Left ventricle myocardium inferior (tissue), 1 donor: Measurements from ENCODE around the gene CACTIN. TPM values are rescaled to one million over a fixed set of nuclear protein-coding genes. Genes with fewer than 3 reads are reported as not detected.
"Not testable (repeated sequence)": the region's sequence is repeated elsewhere in the genome, so short reads cannot be mapped to it uniquely, and the experiment has no call there.

Experiments
- DNase-seq: peaks from one replicate; pipeline ENCODE4 v3.0.0-alpha.2; 2020
- H3K27ac ChIP-seq: fragments of 200-600 bp; replicated peaks from 2 replicates; pipeline ENCODE4 v1.8.0; 2021
- H3K27me3 ChIP-seq: fragments of 200-600 bp; 2 replicates; pipeline ENCODE4 v1.8.0; 2021; ENCODE audit warnings: low read depth
- H3K36me3 ChIP-seq: fragments of 200-600 bp; 2 replicates; pipeline ENCODE4 v1.8.0; 2021
- H3K4me1 ChIP-seq: fragments of 200-600 bp; 2 replicates; pipeline ENCODE4 v1.8.0; 2021
- H3K4me3 ChIP-seq: fragments of 200-600 bp; 2 replicates; pipeline ENCODE4 v1.8.0; 2021; ENCODE audit warnings: mild to moderate bottlenecking, moderate library complexity
- H3K9me3 ChIP-seq: fragments of 200-600 bp; replicated peaks from 2 replicates; pipeline ENCODE4 v1.8.0; 2021
- intact Hi-C: fragments of 100-400 bp; cut with micrococcal nuclease; formaldehyde crosslinking; loops from one replicate; pipeline ENCODE4 v1.11.0; 2022
- total RNA-seq: library from RNA; stranded (reverse); fragmentation: NEBNext Ultra II Directional; extraction: Animal tissue kit (Norgen Biotek cat#: 25700); gene quantifications from one replicate; pipeline ENCODE4 v1.2.1, GENCODE V29; 2021
- TF ChIP-seq, protein P1 (sequence below): fragments of 200-600 bp; IDR thresholded peaks from 2 replicates; pipeline ENCODE4 v1.8.0; 2021; ENCODE audit warnings: antibody characterized with exemption, mild to moderate bottlenecking, borderline replicate concordance
- donor health status: DM: no; HTN: yes; CAD: no; lungs with severe emphysema.

CACTIN gene
- total RNA-seq, 1 donor from 2014 or later, result 14.5 TPM

GRCh38 chr19:3634496-3635045, 8.0 kb upstream of the CACTIN start:
- Histone ChIP-seq H3K36me3 (peaks cover 57% of the 10 kb centered on the region), H3K27me3 (no peaks in the 10 kb centered on the region), H3K9me3 (no peaks in the 10 kb centered on the region), H3K4me3 (no peak overlapping the region), H3K4me1 (no peaks in the 10 kb centered on the region), H3K27ac (no peak overlapping the region)
- TF ChIP-seq, protein P1, sequence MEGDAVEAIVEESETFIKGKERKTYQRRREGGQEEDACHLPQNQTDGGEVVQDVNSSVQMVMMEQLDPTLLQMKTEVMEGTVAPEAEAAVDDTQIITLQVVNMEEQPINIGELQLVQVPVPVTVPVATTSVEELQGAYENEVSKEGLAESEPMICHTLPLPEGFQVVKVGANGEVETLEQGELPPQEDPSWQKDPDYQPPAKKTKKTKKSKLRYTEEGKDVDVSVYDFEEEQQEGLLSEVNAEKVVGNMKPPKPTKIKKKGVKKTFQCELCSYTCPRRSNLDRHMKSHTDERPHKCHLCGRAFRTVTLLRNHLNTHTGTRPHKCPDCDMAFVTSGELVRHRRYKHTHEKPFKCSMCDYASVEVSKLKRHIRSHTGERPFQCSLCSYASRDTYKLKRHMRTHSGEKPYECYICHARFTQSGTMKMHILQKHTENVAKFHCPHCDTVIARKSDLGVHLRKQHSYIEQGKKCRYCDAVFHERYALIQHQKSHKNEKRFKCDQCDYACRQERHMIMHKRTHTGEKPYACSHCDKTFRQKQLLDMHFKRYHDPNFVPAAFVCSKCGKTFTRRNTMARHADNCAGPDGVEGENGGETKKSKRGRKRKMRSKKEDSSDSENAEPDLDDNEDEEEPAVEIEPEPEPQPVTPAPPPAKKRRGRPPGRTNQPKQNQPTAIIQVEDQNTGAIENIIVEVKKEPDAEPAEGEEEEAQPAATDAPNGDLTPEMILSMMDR, result no peak
- intact Hi-C loops, result no loop called here
- DNase-seq, result no peak

DNA sequence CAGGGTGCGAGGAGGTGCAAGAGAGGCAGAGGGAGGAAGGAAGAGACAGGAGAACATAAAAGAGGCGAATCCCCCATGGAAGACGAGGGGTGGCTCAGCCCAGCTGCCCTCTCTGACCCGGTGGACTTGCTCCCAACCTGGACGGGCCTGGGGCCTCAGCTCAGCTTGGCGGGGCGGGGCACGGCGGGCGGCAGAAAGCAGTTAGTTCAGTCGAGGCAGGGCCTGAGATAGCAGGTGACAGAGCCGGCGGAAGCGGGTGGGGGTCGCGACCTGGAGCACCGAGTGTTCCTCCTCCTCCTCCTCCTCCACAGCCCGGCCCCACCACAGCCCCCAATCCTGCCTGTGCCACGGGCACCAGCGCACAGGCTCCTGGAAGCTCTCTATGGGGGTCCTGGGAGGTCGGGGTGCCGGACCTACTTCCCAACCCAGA, 7.0 kb upstream of the CACTIN start:
- Histone ChIP-seq H3K4me1 (no peaks in the 10 kb centered on the region), H3K4me3 (no peak overlapping the region), H3K27me3 (no peaks in the 10 kb centered on the region), H3K27ac (no peak overlapping the region), H3K36me3 (peaks cover 47% of the 10 kb centered on the region), H3K9me3 (no peaks in the 10 kb centered on the region)
- DNase-seq, result no peak
- intact Hi-C loops, result no loop called here
- TF ChIP-seq, protein P1, result no peak

- Histone ChIP-seq H3K4me1 (no peaks in the 10 kb centered on the region), H3K27ac (no peak overlapping the region), H3K9me3 (no peaks in the 10 kb centered on the region), H3K27me3 (no peaks in the 10 kb centered on the region), H3K36me3 (peaks cover 41% of the 10 kb centered on the region), H3K4me3 (no peak overlapping the region)
- TF ChIP-seq, protein P1, result no peak
- intact Hi-C loops, result no loop called here
- DNase-seq, result no peak
Measured at GRCh38 chr19:3632739-3633558, 6.4 kb upstream of the CACTIN start.

GRCh38 chr19:3632098-3632497, 5.5 kb upstream of the CACTIN start:
- Histone ChIP-seq H3K4me1 (peaks cover 5% of the 10 kb centered on the region), H3K4me3 (no peak overlapping the region), H3K36me3 (peaks cover 34% of the 10 kb centered on the region), H3K27ac (no peak overlapping the region), H3K27me3 (no peaks in the 10 kb centered on the region), H3K9me3 (no peaks in the 10 kb centered on the region)
- DNase-seq, result no peak
- TF ChIP-seq, protein P1, result no peak
- intact Hi-C loops, result no loop called here

GRCh38 chr19:3631053-3631861, 4.7 kb upstream of the CACTIN start:
- peaks cover 25% of the 10 kb centered on the region for H3K36me3 ChIP-seq
- DNase-seq, result no peak
- intact Hi-C loops, result no loop called here

DNA sequence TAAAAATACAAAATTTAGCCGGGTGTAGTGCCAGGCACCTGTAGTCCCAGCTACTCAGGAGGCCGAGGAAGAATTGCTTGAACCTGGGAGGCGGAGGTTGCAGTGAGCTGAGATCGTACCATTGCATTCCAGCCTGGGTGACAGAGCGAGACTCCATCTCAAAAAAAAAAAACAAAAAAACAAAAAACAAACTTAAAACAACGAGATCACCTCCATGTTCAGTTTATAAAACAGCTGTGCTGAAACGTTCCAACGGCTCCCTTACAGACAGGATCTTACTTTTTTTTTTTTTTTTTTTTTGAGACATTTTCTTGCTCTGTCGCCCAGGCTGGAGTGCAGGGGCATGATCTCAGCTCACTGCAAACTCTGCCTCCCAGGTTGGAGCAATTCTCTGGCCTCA, 2.2 kb upstream of the CACTIN start:
- DNase-seq, H3K4me3 ChIP-seq, H3K9me3 ChIP-seq, intact Hi-C loops, H3K27me3 ChIP-seq, H3K27ac ChIP-seq: not testable (repeated sequence)
- Histone ChIP-seq H3K4me1 (peaks cover 29% of the 10 kb centered on the region), H3K36me3 (peaks cover 25% of the 10 kb centered on the region)

More at GRCh38 chr19:3631053-3631861, 4.7 kb upstream of the CACTIN start:
- H3K4me1 ChIP-seq, result peaks cover 9% of the 10 kb centered on the region
- TF ChIP-seq, protein P1, result no peak
- no peaks in the 10 kb centered on the region for H3K9me3 ChIP-seq
- no peak overlapping the region for H3K4me3 ChIP-seq
- H3K27me3 ChIP-seq, result no peaks in the 10 kb centered on the region
- no peak overlapping the region for H3K27ac ChIP-seq
